Colonic mucosa (tissue), 4 donors: ENCODE measurements around the gene SOX30. TPM values are rescaled to one million over a fixed set of nuclear protein-coding genes. Genes with fewer than 3 reads are reported as not detected.
A peak's percentile ranks its signal among the peaks of the same experiment; 100 is the strongest.

ENCODE experiments used
- DNase-seq: peaks from one replicate; pipeline ENCODE4 v3.0.0-alpha.2; 2020
- H3K27ac ChIP-seq: fragments of 200-600 bp; one replicate; pipeline ENCODE4 v1.8.0; 2021
- H3K27me3 ChIP-seq: fragments of 200-600 bp; one replicate; pipeline ENCODE4 v1.8.0; 2021
- H3K36me3 ChIP-seq: fragments of 200-600 bp; one replicate; pipeline ENCODE4 v1.8.0; 2021
- H3K4me1 ChIP-seq: fragments of 200-600 bp; one replicate; pipeline ENCODE4 v1.8.0; 2021; ENCODE audit warnings: mild to moderate bottlenecking
- H3K4me3 ChIP-seq: fragments of 200-600 bp; one replicate; pipeline ENCODE4 v1.8.0; 2021
- H3K9ac ChIP-seq, 2 donors: one replicate each; pipeline ENCODE4 v1.7.0; 2013; ENCODE audit warnings: control low read depth in 2 of 2, low read depth in 2 of 2, low read length in 2 of 2
- H3K9me3 ChIP-seq: fragments of 200-600 bp; one replicate; pipeline ENCODE4 v1.8.0; 2021
- CTCF ChIP-seq: fragments of 200-600 bp; IDR thresholded peaks from one replicate; pipeline ENCODE4 v1.8.0; 2022; ENCODE audit warnings: antibody characterized with exemption, mild to moderate bottlenecking
- intact Hi-C: fragments of 100-400 bp; cut with DNase I; formaldehyde crosslinking; loops from one replicate; pipeline ENCODE4 v1.14.1; 2022
- total RNA-seq, 2 donors: library from RNA; stranded (reverse); fragmentation: NEBNext Ultra II Directional in 1 of 2; extraction: Animal tissue kit (Norgen Biotek cat#: 25700) in 1 of 2; gene quantifications; one replicate each; pipeline ENCODE4 v1.2.1, GENCODE V29; 2021
- donor health status: healthy.
- donor health status: DM: no; HTN: no; CAD: no.
- donor health status: DM: no; HTN: no; CAD: no.

The SOX30 gene
- total RNA-seq, 2 donors from 2014 or later: 0.08 to 0.42 TPM

- Histone ChIP-seq H3K36me3 (no peaks in the 10 kb centered on the region), H3K27ac (no peak overlapping the region), H3K9me3 (no peaks in the 10 kb centered on the region), H3K4me3 (no peak overlapping the region), H3K9ac (no peak overlapping the region), H3K27me3 (no peaks in the 10 kb centered on the region), H3K4me1 (peaks cover 6% of the 10 kb centered on the region)
- DNase-seq: no peak
- no peak for TF ChIP-seq CTCF
- intact Hi-C loops: no loop called here
These were observed 20.7 kb upstream of the SOX30 start for GRCh38 chr5:157672976-157673375.

GRCh38 chr5:157671592-157672330 is 19.5 kb upstream of the SOX30 start:
- DNase-seq: peak; percentile 33
- intact Hi-C loops: no loop called here
- H3K27ac ChIP-seq: peak overlapping the region; percentile 84

GRCh38 chr5:157670662-157671591 is 18.7 kb upstream of the SOX30 start, which contains the start of gene C5orf52:
C5orf52 (plus strand) TSS chr5:157671533; CDS start chr5:157671615, 82 bp downstream.
- peak; percentile 91 for DNase-seq
- intact Hi-C loops: no loop called here
- no peak for TF ChIP-seq CTCF
- Histone ChIP-seq H3K36me3 (no peaks in the 10 kb centered on the region), H3K27ac (peak within 1 kb of the TSS; percentile 84), H3K4me3 (peak within 1 kb of the TSS; percentile 72), H3K9me3 (no peaks in the 10 kb centered on the region), H3K4me1 (peaks cover 6% of the 10 kb centered on the region), H3K9ac (peak within 1 kb of the TSS; percentile 89 to 99), H3K27me3 (no peaks in the 10 kb centered on the region)

More at GRCh38 chr5:157671592-157672330, 19.5 kb upstream of the SOX30 start:
- H3K9me3 ChIP-seq: no peaks in the 10 kb centered on the region
- peak overlapping the region; percentile 89 to 99 for H3K9ac ChIP-seq
- H3K36me3 ChIP-seq: no peaks in the 10 kb centered on the region
- H3K4me1 ChIP-seq: peaks cover 6% of the 10 kb centered on the region
- H3K27me3 ChIP-seq: no peaks in the 10 kb centered on the region
- TF ChIP-seq CTCF: no peak
- H3K4me3 ChIP-seq: peak overlapping the region; percentile 72

GRCh38 chr5:157669701-157670097 is 17.5 kb upstream of the SOX30 start:
- Histone ChIP-seq H3K27me3 (no peaks in the 10 kb centered on the region), H3K27ac (peak overlapping the region; percentile 84), H3K9ac (peak overlapping the region in 1 of 2 donors; percentile 99), H3K9me3 (no peaks in the 10 kb centered on the region), H3K4me1 (peaks cover 6% of the 10 kb centered on the region), H3K4me3 (no peak overlapping the region), H3K36me3 (no peaks in the 10 kb centered on the region)
- TF ChIP-seq CTCF: no peak
- peak; percentile 50 for DNase-seq
- intact Hi-C loops: loop anchor here (5.0 kb wide), 2 partner anchors 48 to 73 kb away; partner anchors contain the start of gene LSM11

GRCh38 chr5:157668356-157668755 is 16.1 kb upstream of the SOX30 start:
- no peaks in the 10 kb centered on the region for H3K36me3 ChIP-seq
- H3K9ac ChIP-seq: no peak overlapping the region
- no peak for TF ChIP-seq CTCF
- H3K27ac ChIP-seq: no peak overlapping the region
- H3K4me3 ChIP-seq: no peak overlapping the region
- H3K4me1 ChIP-seq: peaks cover 6% of the 10 kb centered on the region
- H3K27me3 ChIP-seq: no peaks in the 10 kb centered on the region
- no peak for DNase-seq
- H3K9me3 ChIP-seq: no peaks in the 10 kb centered on the region
- intact Hi-C loops: loop anchor here (5.0 kb wide), 2 partner anchors 49 to 74 kb away; partner anchors contain the start of gene LSM11
